Calu3 (cell line): ENCODE measurements around the gene VHLL. TPM values are rescaled to one million over a fixed set of nuclear protein-coding genes. Genes with fewer than 3 reads are reported as not detected.

Experiments used
- BruUV-seq: library from RNA; stranded (reverse); fragments of 400-500 nt; replicated peaks from 2 replicates; lab custom pipeline; 2021; lab: Mats Ljungman, UMichigan
- CTCF ChIA-PET: fragments of 300-600 bp; sonication (Branson Sonifier 250); formaldehyde crosslinking; loops from one replicate; lab custom pipeline; 2022; ENCODE audit warnings: antibody characterized with exemption; lab: Charles Lee
- DNase-seq: peaks from one replicate; pipeline ENCODE4 v3.0.0; 2022
- H3K27ac Mint-ChIP-seq: one replicate; pipeline ENCODE4 v1.8.0; 2022; ENCODE audit warnings: mixed read lengths; ENCODE audit not compliant: unreplicated experiment
- H3K27me3 Mint-ChIP-seq: one replicate; pipeline ENCODE4 v1.8.0; 2022; ENCODE audit warnings: mixed read lengths; ENCODE audit not compliant: unreplicated experiment
- H3K36me3 Mint-ChIP-seq: one replicate; pipeline ENCODE4 v1.8.0; 2022; ENCODE audit warnings: mild to moderate bottlenecking, moderate library complexity, mixed read lengths; ENCODE audit not compliant: insufficient read depth, unreplicated experiment
- H3K4me1 Mint-ChIP-seq: one replicate; pipeline ENCODE4 v1.8.0; 2022; ENCODE audit warnings: mild to moderate bottlenecking, low read depth, mixed read lengths; ENCODE audit not compliant: unreplicated experiment
- H3K4me3 Mint-ChIP-seq: one replicate; pipeline ENCODE4 v1.8.0; 2022; ENCODE audit warnings: mild to moderate bottlenecking, low read depth, moderate library complexity, mixed read lengths; ENCODE audit not compliant: unreplicated experiment
- H3K9me3 Mint-ChIP-seq: one replicate; pipeline ENCODE4 v1.8.0; 2022; ENCODE audit warnings: low read depth, mixed read lengths; ENCODE audit not compliant: unreplicated experiment
- CTCF ChIP-seq: fragments of 200-600 bp; IDR thresholded peaks from one replicate; pipeline ENCODE4 v1.8.0; 2022; ENCODE audit warnings: antibody characterized with exemption; ENCODE audit not compliant: unreplicated experiment
- intact Hi-C: fragments of 100-400 bp; cut with micrococcal nuclease; formaldehyde crosslinking; loops from one replicate; pipeline ENCODE4 v1.10.0; 2022; ENCODE audit not compliant: unreplicated experiment
- total RNA-seq: library from RNA; stranded (reverse); gene quantifications from 2 replicates; pipeline ENCODE4 v1.2.3, GENCODE V29; 2022

VHLL gene
- total RNA-seq, 1 experiment from 2014 or later = 1.5 TPM

GRCh38 chr1:156276966-156277381 is 22.1 kb downstream of the VHLL start:
- BruUV-seq = no TSS peak
- no peak overlapping the region for H3K27ac Mint-ChIP-seq

GRCh38 chr1:156276532-156276931 is 22.6 kb downstream of the VHLL start:
- CTCF ChIA-PET = no interaction called here
- H3K27ac Mint-ChIP-seq = no peak overlapping the region

More at GRCh38 chr1:156276966-156277381, 22.1 kb downstream of the VHLL start:
- no peak for TF ChIP-seq CTCF
- intact Hi-C loops = no loop called here
- H3K4me3 Mint-ChIP-seq = no peak overlapping the region
- CTCF ChIA-PET = no interaction called here
- peaks cover 74% of the 10 kb centered on the region for H3K36me3 Mint-ChIP-seq
- no peaks in the 10 kb centered on the region for H3K27me3 Mint-ChIP-seq
- DNase-seq = no peak
- H3K9me3 Mint-ChIP-seq = no peaks in the 10 kb centered on the region
- H3K4me1 Mint-ChIP-seq = no peaks in the 10 kb centered on the region

DNA sequence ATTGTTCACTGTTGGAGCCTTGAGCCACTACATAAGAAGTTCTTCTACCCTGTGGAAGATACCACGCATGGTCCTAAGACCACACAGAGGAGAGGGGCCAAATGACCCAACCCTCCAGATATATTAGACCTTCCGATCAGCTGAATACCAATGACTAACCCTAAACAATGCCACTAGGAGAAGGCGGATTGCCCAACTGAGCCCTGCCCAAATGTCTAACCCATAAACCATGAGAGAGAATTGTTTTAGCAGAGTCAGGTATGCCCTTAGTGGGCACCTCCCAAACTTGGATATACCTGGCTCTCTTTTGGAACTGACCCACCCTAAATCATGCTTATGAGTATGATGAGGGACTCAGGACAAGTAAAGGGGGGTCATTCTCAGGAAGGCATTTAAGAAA is 28.8 kb downstream of the VHLL start:
- BruUV-seq = no TSS peak
- no peak for TF ChIP-seq CTCF
- no peak overlapping the region for H3K27ac Mint-ChIP-seq
- peaks cover 88% of the 10 kb centered on the region for H3K36me3 Mint-ChIP-seq
- no peaks in the 10 kb centered on the region for H3K9me3 Mint-ChIP-seq
- H3K4me3 Mint-ChIP-seq = no peak overlapping the region
- CTCF ChIA-PET = no interaction called here
- no peaks in the 10 kb centered on the region for H3K4me1 Mint-ChIP-seq
- intact Hi-C loops = no loop called here
- no peak for DNase-seq
- H3K27me3 Mint-ChIP-seq = no peaks in the 10 kb centered on the region

More at GRCh38 chr1:156276532-156276931, 22.6 kb downstream of the VHLL start:
- TF ChIP-seq CTCF = no peak
- BruUV-seq = no TSS peak
- Mint-ChIP-seq H3K27me3 (no peaks in the 10 kb centered on the region), H3K4me1 (no peaks in the 10 kb centered on the region), H3K4me3 (no peak overlapping the region), H3K36me3 (peaks cover 74% of the 10 kb centered on the region), H3K9me3 (no peaks in the 10 kb centered on the region)
- intact Hi-C loops = no loop called here
- DNase-seq = no peak

DNA sequence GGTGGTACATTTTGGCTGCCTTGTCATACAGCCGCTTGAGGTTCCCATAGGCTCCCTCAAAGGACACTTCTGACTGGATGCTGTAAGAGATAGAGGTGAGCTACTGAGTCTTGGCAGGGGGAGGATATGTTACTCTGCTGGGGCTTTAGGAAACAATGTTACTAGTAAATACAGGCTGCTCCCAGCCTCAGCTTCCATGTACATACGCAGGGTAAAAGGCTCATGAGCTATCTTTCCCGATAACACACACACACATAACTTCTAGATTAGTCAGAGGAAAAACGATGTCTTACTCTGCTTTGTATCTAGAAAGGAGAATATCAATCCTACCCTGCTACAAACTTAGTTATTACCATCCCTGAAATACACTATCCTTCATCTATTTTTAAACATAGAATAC is 30.8 kb downstream of the VHLL start:
- CTCF ChIA-PET = interaction anchor here (0.6 kb wide), 1 partner anchor 65 kb away, joined by 3 read pairs; no protein-coding TSS in a partner anchor
- Mint-ChIP-seq H3K36me3 (peaks cover 87% of the 10 kb centered on the region), H3K27me3 (no peaks in the 10 kb centered on the region), H3K9me3 (no peaks in the 10 kb centered on the region), H3K4me3 (no peak overlapping the region), H3K4me1 (no peaks in the 10 kb centered on the region), H3K27ac (no peak overlapping the region)
- BruUV-seq = no TSS peak
- intact Hi-C loops = no loop called here
- DNase-seq = no peak
- no peak for TF ChIP-seq CTCF
